Breast epithelium (tissue), 4 donors: ENCODE measurements around the gene SETBP1. TPM values are rescaled to one million over a fixed set of nuclear protein-coding genes. Genes with fewer than 3 reads are reported as not detected.

Experiments
- DNase-seq, 2 donors: peaks; one replicate each; pipeline ENCODE4 v3.0.0-alpha.2; 2019; ENCODE audit warnings: low spot score in 2 of 2
- H3K27ac ChIP-seq, 2 donors: fragments of 200-600 bp; sonication (generic) in 1 of 2; one replicate each; pipeline ENCODE4 v1.5.1; 2016 to 2019; ENCODE audit warnings: mild to moderate bottlenecking in 1 of 2
- H3K27me3 ChIP-seq, 2 donors: fragments of 200-600 bp; sonication (generic) in 1 of 2; one replicate each; pipeline versions ENCODE4 v1.5.1 to v1.6.0; 2017 to 2019; ENCODE audit warnings: control low read depth in 1 of 2, mild to moderate bottlenecking in 1 of 2
- H3K36me3 ChIP-seq: fragments of 200-600 bp; one replicate; pipeline ENCODE4 v1.5.1; 2019
- H3K4me1 ChIP-seq, 2 donors: fragments of 200-600 bp; sonication (generic); one replicate each; pipeline ENCODE4 v1.5.1; 2016 to 2019; ENCODE audit warnings: control low read depth in 1 of 2
- H3K4me3 ChIP-seq, 3 donors: fragments of 200-600 bp; sonication (generic); 1 replicate in 2 of 3; 2 replicates in 1 of 3; pipeline ENCODE4 v1.5.1; 2016 to 2019; ENCODE audit warnings: mild to moderate bottlenecking in 3 of 3, moderate library complexity in 2 of 3
- H3K9me3 ChIP-seq, 2 donors: fragments of 200-600 bp; sonication (generic) in 1 of 2; one replicate each; pipeline ENCODE4 v1.5.1; 2016 to 2019; ENCODE audit warnings: control low read depth in 1 of 2
- POLR2A ChIP-seq: fragments of 450-650 bp; IDR thresholded peaks from one replicate; pipeline ENCODE4 v1.6.1; 2016; ENCODE audit warnings: antibody characterized with exemption, mild to moderate bottlenecking, moderate library complexity
- POLR2AphosphoS5 ChIP-seq, 3 donors: sonication (generic); formaldehyde crosslinking; IDR thresholded peaks; one replicate each; pipeline ENCODE4 v1.6.1; 2017; ENCODE audit warnings: antibody characterized with exemption in 3 of 3
- intact Hi-C: fragments of 100-400 bp; cut with DNase I; formaldehyde crosslinking; loops from one replicate; pipeline ENCODE4 v1.15.1; 2023; ENCODE audit warnings: low total_unique reads
- total RNA-seq, 3 donors: library from RNA; depleted of rRNA; stranded (reverse); fragments of >200 nt; gene quantifications; one replicate each; pipeline ENCODE4 v1.1.0, GENCODE V29; 2016
- TF ChIP-seq, protein P1 (sequence below), 3 donors: fragments of 450-650 bp; IDR thresholded peaks; one replicate each; pipeline ENCODE4 v1.5.1; 2016 to 2017; ENCODE audit warnings: antibody characterized with exemption in 3 of 3, mild to moderate bottlenecking in 3 of 3, moderate library complexity in 3 of 3

SETBP1 gene
- total RNA-seq, 3 donors from 2014 or later, result 26.2 to 40.1 (median 37.0) TPM

DNA sequence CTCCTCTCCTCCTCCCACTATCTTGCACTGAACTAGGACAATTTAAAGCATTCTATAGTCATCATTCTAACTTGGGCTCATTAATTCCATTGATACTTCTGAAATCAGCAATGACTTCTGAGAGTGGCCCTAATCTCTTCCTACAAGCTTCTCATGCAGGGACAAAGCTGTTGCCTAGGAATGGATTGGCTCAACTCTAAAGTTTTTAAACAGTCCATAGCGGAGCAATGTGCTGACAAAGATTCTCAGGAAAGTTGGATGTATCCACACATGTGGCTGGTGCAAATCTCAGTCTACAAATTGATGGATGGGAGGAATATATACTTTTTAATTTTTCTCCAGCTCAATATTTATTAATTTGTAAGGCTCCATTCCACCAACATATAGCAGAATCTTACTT lies 388.9 kb downstream of the SETBP1 start:
- no peak for DNase-seq
- Histone ChIP-seq H3K27me3 (no peaks in the 10 kb centered on the region), H3K9me3 (no peaks in the 10 kb centered on the region), H3K27ac (no peak overlapping the region), H3K36me3 (no peaks in the 10 kb centered on the region), H3K4me1 (no peaks in the 10 kb centered on the region), H3K4me3 (no peak overlapping the region)
- intact Hi-C loops, result loop anchor here (5.0 kb wide), 1 partner anchor 568 kb away; no protein-coding TSS in a partner anchor
- TF ChIP-seq POLR2A (no peak), POLR2AphosphoS5 (IDR thresholded peaks at IDR 0.05) (no peak)
- TF ChIP-seq, protein P1, sequence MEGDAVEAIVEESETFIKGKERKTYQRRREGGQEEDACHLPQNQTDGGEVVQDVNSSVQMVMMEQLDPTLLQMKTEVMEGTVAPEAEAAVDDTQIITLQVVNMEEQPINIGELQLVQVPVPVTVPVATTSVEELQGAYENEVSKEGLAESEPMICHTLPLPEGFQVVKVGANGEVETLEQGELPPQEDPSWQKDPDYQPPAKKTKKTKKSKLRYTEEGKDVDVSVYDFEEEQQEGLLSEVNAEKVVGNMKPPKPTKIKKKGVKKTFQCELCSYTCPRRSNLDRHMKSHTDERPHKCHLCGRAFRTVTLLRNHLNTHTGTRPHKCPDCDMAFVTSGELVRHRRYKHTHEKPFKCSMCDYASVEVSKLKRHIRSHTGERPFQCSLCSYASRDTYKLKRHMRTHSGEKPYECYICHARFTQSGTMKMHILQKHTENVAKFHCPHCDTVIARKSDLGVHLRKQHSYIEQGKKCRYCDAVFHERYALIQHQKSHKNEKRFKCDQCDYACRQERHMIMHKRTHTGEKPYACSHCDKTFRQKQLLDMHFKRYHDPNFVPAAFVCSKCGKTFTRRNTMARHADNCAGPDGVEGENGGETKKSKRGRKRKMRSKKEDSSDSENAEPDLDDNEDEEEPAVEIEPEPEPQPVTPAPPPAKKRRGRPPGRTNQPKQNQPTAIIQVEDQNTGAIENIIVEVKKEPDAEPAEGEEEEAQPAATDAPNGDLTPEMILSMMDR (IDR thresholded peaks at IDR 0.05), result no peak

DNA sequence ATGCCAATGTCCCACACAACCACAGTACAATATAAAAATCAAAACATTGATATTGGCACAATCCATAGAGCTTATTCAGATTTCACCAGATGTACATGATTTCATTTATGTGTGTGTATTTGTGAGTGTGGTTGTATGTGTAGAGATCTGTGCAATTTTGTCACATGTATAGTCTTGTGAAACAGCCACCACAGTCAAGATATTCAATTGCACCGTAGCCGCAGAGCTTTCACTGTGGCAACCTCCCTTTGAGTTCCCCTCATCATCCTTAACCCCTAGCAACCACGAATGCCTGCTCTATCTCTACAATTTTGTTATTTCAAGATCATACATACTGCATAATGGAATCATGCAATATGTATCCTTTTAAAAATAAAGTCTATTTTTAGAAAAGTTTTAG lies 391.3 kb downstream of the SETBP1 start:
- H3K27me3 ChIP-seq, result no peaks in the 10 kb centered on the region
- TF ChIP-seq, protein P1 (IDR thresholded peaks at IDR 0.05), result no peak
- no peak for TF ChIP-seq POLR2AphosphoS5 (IDR thresholded peaks at IDR 0.05)
- no peak for TF ChIP-seq POLR2A
- intact Hi-C loops, result no loop called here
- H3K36me3 ChIP-seq, result no peaks in the 10 kb centered on the region
- no peak overlapping the region for H3K27ac ChIP-seq
- DNase-seq, result no peak
- no peaks in the 10 kb centered on the region for H3K4me1 ChIP-seq
- H3K9me3 ChIP-seq, result no peaks in the 10 kb centered on the region
- no peak overlapping the region for H3K4me3 ChIP-seq

GRCh38 chr18:45073556-45073955 lies 392.9 kb downstream of the SETBP1 start:
- DNase-seq, result no peak
- Histone ChIP-seq H3K4me3 (no peak overlapping the region), H3K4me1 (no peaks in the 10 kb centered on the region), H3K36me3 (no peaks in the 10 kb centered on the region), H3K27me3 (no peaks in the 10 kb centered on the region), H3K27ac (no peak overlapping the region), H3K9me3 (no peaks in the 10 kb centered on the region)
- TF ChIP-seq, protein P1 (IDR thresholded peaks at IDR 0.05), result no peak
- TF ChIP-seq POLR2A, result no peak
- no peak for TF ChIP-seq POLR2AphosphoS5 (IDR thresholded peaks at IDR 0.05)
- intact Hi-C loops, result no loop called here

DNA sequence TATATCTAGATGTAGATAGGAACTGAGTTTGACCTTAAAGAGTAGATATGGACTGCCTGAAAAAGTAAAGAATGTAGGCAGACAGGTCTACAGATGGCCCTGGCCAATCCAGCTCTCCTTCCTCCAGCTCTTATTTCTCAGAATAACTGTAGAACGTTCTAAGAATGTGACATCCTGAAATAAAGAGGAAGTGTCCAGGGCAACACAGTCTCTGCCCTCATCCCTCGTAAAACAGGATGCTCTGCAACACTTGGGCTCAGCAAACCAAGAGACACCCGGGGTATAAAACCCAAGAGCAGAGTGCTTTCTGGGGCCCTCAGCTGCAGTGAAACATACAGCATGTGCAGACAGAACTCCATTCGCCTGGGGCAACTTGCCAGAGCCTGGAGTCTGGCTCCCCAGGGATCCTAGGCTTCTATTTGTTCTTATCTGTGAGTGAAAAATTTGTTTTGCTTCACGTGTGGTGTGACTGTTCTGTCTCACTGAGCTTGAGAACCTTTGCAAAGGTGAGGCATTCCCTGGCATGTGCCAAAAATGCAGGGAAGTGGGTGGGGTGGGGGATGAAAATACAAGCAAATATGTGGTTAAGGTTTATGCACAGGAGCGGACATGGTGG lies 401.0 kb downstream of the SETBP1 start:
- no peak overlapping the region for H3K27ac ChIP-seq
- intact Hi-C loops, result no loop called here
- H3K9me3 ChIP-seq, result no peaks in the 10 kb centered on the region
- no peaks in the 10 kb centered on the region for H3K27me3 ChIP-seq
- no peak overlapping the region for H3K4me3 ChIP-seq
- DNase-seq, result no peak
- no peaks in the 10 kb centered on the region for H3K36me3 ChIP-seq
- no peaks in the 10 kb centered on the region for H3K4me1 ChIP-seq
- TF ChIP-seq, protein P1 (IDR thresholded peaks at IDR 0.05), result no peak
- TF ChIP-seq POLR2AphosphoS5 (IDR thresholded peaks at IDR 0.05), result no peak
- no peak for TF ChIP-seq POLR2A

DNA sequence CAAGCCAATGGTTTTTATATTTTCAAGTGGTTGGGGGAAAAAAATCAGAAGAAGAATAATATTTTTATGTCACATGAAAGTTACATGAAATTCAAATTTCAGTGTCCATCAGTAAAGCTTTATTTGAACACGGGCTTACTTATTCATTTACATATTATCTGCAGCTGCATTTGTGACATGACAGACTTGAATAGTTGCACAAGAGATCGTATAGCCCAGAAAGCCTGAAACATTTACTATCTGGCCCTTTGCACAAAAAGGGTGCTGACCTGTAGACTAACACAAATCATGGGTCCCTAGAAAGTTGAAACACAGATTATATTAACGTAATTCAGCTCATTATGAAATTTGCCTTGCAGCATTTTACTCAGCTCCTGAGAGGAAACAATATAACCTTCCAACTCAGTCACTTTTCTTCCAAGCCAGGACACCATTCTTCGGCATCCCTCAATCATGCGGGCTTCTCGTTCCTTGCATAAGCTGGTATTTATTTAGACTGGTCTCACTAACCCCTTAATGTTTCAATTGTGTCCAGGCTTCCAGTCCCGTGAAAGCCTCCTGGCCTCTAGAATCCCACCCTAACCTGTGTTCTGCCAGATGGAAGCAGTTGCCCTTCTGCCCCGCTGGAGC lies 402.7 kb downstream of the SETBP1 start:
- no peak overlapping the region for H3K4me3 ChIP-seq
- intact Hi-C loops, result no loop called here
- H3K4me1 ChIP-seq, result no peaks in the 10 kb centered on the region
- no peaks in the 10 kb centered on the region for H3K9me3 ChIP-seq
- no peak for DNase-seq
- no peaks in the 10 kb centered on the region for H3K27me3 ChIP-seq
- no peak overlapping the region for H3K27ac ChIP-seq
- no peaks in the 10 kb centered on the region for H3K36me3 ChIP-seq
- TF ChIP-seq POLR2AphosphoS5 (IDR thresholded peaks at IDR 0.05) (no peak), POLR2A (no peak)
- TF ChIP-seq, protein P1 (IDR thresholded peaks at IDR 0.05), result no peak
